Purkinje cell (primary cell): Measurements from ENCODE around the gene DLEC1. TPM values are rescaled to one million over a fixed set of nuclear protein-coding genes. Genes with fewer than 3 reads are reported as not detected.

Source experiments
- polyA plus RNA-seq: library from polyadenylated mRNA; unstranded; fragments of >200 nt; fragmentation: Nextera tagmentation; gene quantifications from 2 replicates; pipeline ENCODE4 v1.2.1, GENCODE V29; 2014

The DLEC1 gene
- not detected in 2 replicates for polyA plus RNA-seq

GRCh38 chr3:38039101-38039898 lies at the start of gene DLEC1:
Gene DLEC1, plus strand, starts transcription at chr3:38039208. Its CDS starts 18 bp downstream, at chr3:38039226.

GRCh38 chr3:37990527-37990926 lies 48.5 kb upstream of the DLEC1 start, which contains the start of gene VILL:
Gene VILL, plus strand, starts transcription at chr3:37990786. Its CDS starts 2,887 bp downstream, at chr3:37993673.

GRCh38 chr3:38029400-38030125 lies 9.4 kb upstream of the DLEC1 start, which contains the start of gene PLCD1:
Gene PLCD1, minus strand, starts transcription at chr3:38029642. Its CDS starts 103 bp downstream, at chr3:38029539.

GRCh38 chr3:38136777-38137614 lies 98.0 kb downstream of the DLEC1 start, which contains the start of gene ACAA1:
Gene ACAA1, minus strand, starts transcription at chr3:38137127. Its CDS starts 92 bp downstream, at chr3:38137035.

GRCh38 chr3:38138349-38139190 lies 99.6 kb downstream of the DLEC1 start, which contains the start of gene MYD88:
Gene MYD88, plus strand, starts transcription at chr3:38138661. Its CDS starts 40 bp downstream, at chr3:38138701.

GRCh38 chr3:38164952-38165721 lies 126.1 kb downstream of the DLEC1 start, which contains the start of gene OXSR1:
Gene OXSR1, plus strand, starts transcription at chr3:38165537. Its CDS starts 340 bp downstream, at chr3:38165877.

Other genes with a start within 250 kb of the DLEC1 start
- 5.1 and 8.3 TPM in 2 replicates for gene CTDSPL, start 177.3 kb upstream of the DLEC1 start, polyA plus RNA-seq
- gene VILL, start 48.4 kb upstream of the DLEC1 start, polyA plus RNA-seq, result 0.34 and 1.0 TPM in 2 replicates
- 6.3 and 8.4 TPM in 2 replicates for gene PLCD1, start 9.6 kb upstream of the DLEC1 start, polyA plus RNA-seq
- 20.7 and 21.7 TPM in 2 replicates for gene ACAA1, start 97.9 kb downstream of the DLEC1 start, polyA plus RNA-seq
- not detected in 2 replicates for gene MYD88, start 99.5 kb downstream of the DLEC1 start, polyA plus RNA-seq
- 11.7 and 13.2 TPM in 2 replicates for gene OXSR1, start 126.3 kb downstream of the DLEC1 start, polyA plus RNA-seq
- gene SLC22A13, start 226.6 kb downstream of the DLEC1 start, polyA plus RNA-seq, result 0.15 TPM in 1 of 2 replicates, not detected in the other
- 0.78 TPM in 1 of 2 replicates, not detected in the other for gene SLC22A14, start 243.1 kb downstream of the DLEC1 start, polyA plus RNA-seq